AG04450 (cell line): ENCODE measurements around the gene SCN2A. TPM values are rescaled to one million over a fixed set of nuclear protein-coding genes. Genes with fewer than 3 reads are reported as not detected.

ENCODE experiments used
- CTCF ChIA-PET: fragments of 300-600, 350-600 bp; formaldehyde crosslinking; extraction: SDS; loops from one replicate; lab custom pipeline; 2022; ENCODE audit warnings: antibody characterized with exemption, inconsistent platforms; lab: Charles Lee
- POLR2A ChIA-PET: fragments of 350-600 bp; formaldehyde crosslinking; extraction: SDS; loops from one replicate; lab custom pipeline; 2021; ENCODE audit warnings: antibody characterized with exemption, inconsistent platforms; lab: Yijun Ruan, JAX
- DNase-seq: peaks from one replicate; pipeline ENCODE4 v3.0.0-alpha.2; 2011; ENCODE audit warnings: low read depth, low spot score
- H3K27ac ChIP-seq: one replicate; pipeline ENCODE4 v1.5.1; 2012; ENCODE audit warnings: low read depth, low read length, control low read depth
- H3K27me3 ChIP-seq: one replicate; pipeline ENCODE4 v1.6.0; 2012; ENCODE audit warnings: low read length; ENCODE audit not compliant: control insufficient read depth, insufficient read depth
- H3K4me3 ChIP-seq: 2 replicates; pipeline ENCODE4 v1.5.1; 2011; ENCODE audit warnings: mild to moderate bottlenecking, low read depth, low read length, control low read depth
- H3K9me3 ChIP-seq: 2 replicates; pipeline ENCODE4 v1.5.1; 2012; ENCODE audit warnings: low read length; ENCODE audit not compliant: control insufficient read depth, insufficient read depth
- CTCF ChIP-seq: IDR thresholded peaks from 2 replicates; pipeline ENCODE4 v1.5.1; 2011; ENCODE audit warnings: low read depth, low read length, control low read depth, inconsistent platforms
- polyA plus RNA-seq: library from polyadenylated mRNA; depleted of rRNA; stranded (reverse); fragments of >200 nt; gene quantifications from 2 replicates; pipeline ENCODE4 v1.2.3, GENCODE V29; 2011

Gene SCN2A
- polyA plus RNA-seq, 1 experiment: 2.5 TPM

- CTCF ChIA-PET: no interaction called here
- Histone ChIP-seq H3K27me3 (no peaks in the 10 kb centered on the region), H3K4me3 (no peak overlapping the region), H3K9me3 (no peaks in the 10 kb centered on the region), H3K27ac (no peak overlapping the region)
- POLR2A ChIA-PET: no interaction called here
- no peak for DNase-seq
- no peak for TF ChIP-seq CTCF
Measured at GRCh38 chr2:165268754-165269153, 29.5 kb downstream of the SCN2A start.

- Histone ChIP-seq H3K9me3 (no peaks in the 10 kb centered on the region), H3K27me3 (no peaks in the 10 kb centered on the region), H3K4me3 (no peak overlapping the region), H3K27ac (no peak overlapping the region)
- no peak for DNase-seq
- TF ChIP-seq CTCF: no peak
- ChIA-PET CTCF (no interaction called here), POLR2A (no interaction called here)
Measured at GRCh38 chr2:165273176-165273575, 34.0 kb downstream of the SCN2A start.

GRCh38 chr2:165274698-165275097 lies 35.5 kb downstream of the SCN2A start:
- TF ChIP-seq CTCF: no peak
- no peak for DNase-seq
- no peaks in the 10 kb centered on the region for H3K9me3 ChIP-seq
- no peak overlapping the region for H3K27ac ChIP-seq
- H3K27me3 ChIP-seq: no peaks in the 10 kb centered on the region
- CTCF ChIA-PET: interaction anchor here (1.9 kb wide), 1 partner anchor 19 kb away, joined by 7 read pairs; no protein-coding TSS in a partner anchor
- no peak overlapping the region for H3K4me3 ChIP-seq
- POLR2A ChIA-PET: no interaction called here

GRCh38 chr2:165275932-165276331 lies 36.7 kb downstream of the SCN2A start:
- H3K27me3 ChIP-seq: no peaks in the 10 kb centered on the region
- ChIA-PET POLR2A (no interaction called here), CTCF (interaction anchor here (1.2 kb wide), 1 partner anchor 18 kb away, joined by 5 read pairs; no protein-coding TSS in a partner anchor)
- no peaks in the 10 kb centered on the region for H3K9me3 ChIP-seq
- no peak for DNase-seq
- no peak overlapping the region for H3K4me3 ChIP-seq
- H3K27ac ChIP-seq: no peak overlapping the region
- TF ChIP-seq CTCF: no peak

GRCh38 chr2:165277295-165277694 lies 38.1 kb downstream of the SCN2A start:
- Histone ChIP-seq H3K4me3 (no peak overlapping the region), H3K27me3 (no peaks in the 10 kb centered on the region), H3K27ac (no peak overlapping the region), H3K9me3 (no peaks in the 10 kb centered on the region)
- POLR2A ChIA-PET: no interaction called here
- TF ChIP-seq CTCF: no peak
- CTCF ChIA-PET: interaction anchor here (0.6 to 1.1 kb wide), 3 partner anchors 17 to 261 kb away, joined by 3 to 7 read pairs (median 3); partner anchors contain the start of gene SCN3A
- DNase-seq: no peak
